ENCODE results near the gene PKN2.

- TF ChIP-seq POLR2A (IDR thresholded peaks at IDR 0.05; ENCODE audit: extremely low read depth, insufficient read length) = no peak
- TF ChIP-seq, protein P1, sequence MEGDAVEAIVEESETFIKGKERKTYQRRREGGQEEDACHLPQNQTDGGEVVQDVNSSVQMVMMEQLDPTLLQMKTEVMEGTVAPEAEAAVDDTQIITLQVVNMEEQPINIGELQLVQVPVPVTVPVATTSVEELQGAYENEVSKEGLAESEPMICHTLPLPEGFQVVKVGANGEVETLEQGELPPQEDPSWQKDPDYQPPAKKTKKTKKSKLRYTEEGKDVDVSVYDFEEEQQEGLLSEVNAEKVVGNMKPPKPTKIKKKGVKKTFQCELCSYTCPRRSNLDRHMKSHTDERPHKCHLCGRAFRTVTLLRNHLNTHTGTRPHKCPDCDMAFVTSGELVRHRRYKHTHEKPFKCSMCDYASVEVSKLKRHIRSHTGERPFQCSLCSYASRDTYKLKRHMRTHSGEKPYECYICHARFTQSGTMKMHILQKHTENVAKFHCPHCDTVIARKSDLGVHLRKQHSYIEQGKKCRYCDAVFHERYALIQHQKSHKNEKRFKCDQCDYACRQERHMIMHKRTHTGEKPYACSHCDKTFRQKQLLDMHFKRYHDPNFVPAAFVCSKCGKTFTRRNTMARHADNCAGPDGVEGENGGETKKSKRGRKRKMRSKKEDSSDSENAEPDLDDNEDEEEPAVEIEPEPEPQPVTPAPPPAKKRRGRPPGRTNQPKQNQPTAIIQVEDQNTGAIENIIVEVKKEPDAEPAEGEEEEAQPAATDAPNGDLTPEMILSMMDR (IDR thresholded peaks at IDR 0.05; ENCODE audit: low read depth, low read length) = no peak
- no peak for TF ChIP-seq MYC (IDR thresholded peaks at IDR 0.05; ENCODE audit: low read depth, low read length)
- no peak for TF ChIP-seq MAX (IDR thresholded peaks at IDR 0.05; ENCODE audit: low read depth, low read length)
Measured at GRCh38 chr1:88784551-88784950, 100.5 kb downstream of the PKN2 start.
